CD4-positive, alpha-beta memory T cell (primary cell): ENCODE data around the gene YIF1B. TPM values are rescaled to one million over a fixed set of nuclear protein-coding genes. Genes with fewer than 3 reads are reported as not detected.

Source experiments
- CTCF ChIA-PET: fragments of 350-600 bp; sonication (Branson Sonifier 250); formaldehyde crosslinking; loops from one replicate; lab custom pipeline; 2021; ENCODE audit warnings: inconsistent platforms; ENCODE audit not compliant: partially characterized antibody; lab: Charles Lee
- POLR2A ChIA-PET: fragments of 350-600 bp; sonication (Branson Sonifier 250); formaldehyde crosslinking; loops from one replicate; lab custom pipeline; 2021; ENCODE audit not compliant: partially characterized antibody; lab: Charles Lee
- DNase-seq, 5 donors: peaks; one replicate each; pipeline versions ENCODE4 v3.0.0 to v3.0.0-alpha.2; 2020 to 2022; ENCODE audit warnings: mixed read lengths in 1 of 5
- H3K27ac ChIP-seq: one replicate; pipeline ENCODE4 v1.7.0; 2013; ENCODE audit warnings: low read depth, low read length
- H3K27me3 ChIP-seq: 2 replicates; pipeline ENCODE4 v1.7.0; 2013; ENCODE audit warnings: mild to moderate bottlenecking, low read length, moderate library complexity; ENCODE audit not compliant: insufficient read depth
- H3K36me3 ChIP-seq: 2 replicates; pipeline ENCODE4 v1.7.0; 2013; ENCODE audit warnings: mild to moderate bottlenecking, low read length, moderate library complexity; ENCODE audit not compliant: insufficient read depth
- H3K4me1 ChIP-seq: 2 replicates; pipeline ENCODE4 v1.7.0; 2013; ENCODE audit warnings: mild to moderate bottlenecking, low read length, moderate library complexity; ENCODE audit not compliant: insufficient read depth
- H3K4me3 ChIP-seq, 2 donors: one replicate each; pipeline ENCODE4 v1.7.0; 2013; ENCODE audit warnings: low read length in 2 of 2, mild to moderate bottlenecking in 1 of 2
- H3K9me3 ChIP-seq, 2 donors: one replicate each; pipeline ENCODE4 v1.7.0; 2013; ENCODE audit warnings: low read length in 2 of 2, control low read depth in 1 of 2; ENCODE audit not compliant: control insufficient read depth in 1 of 2
- H3K27ac Mint-ChIP-seq, 7 donors: one replicate each; pipeline ENCODE4 v1.8.0; 2020 to 2021; ENCODE audit warnings: mixed read lengths in 7 of 7, mild to moderate bottlenecking in 6 of 7, inconsistent platforms in 3 of 7, moderate library complexity in 3 of 7
- H3K27me3 Mint-ChIP-seq, 2 donors: one replicate each; pipeline ENCODE4 v1.8.0; 2020 to 2021; ENCODE audit warnings: mixed read lengths in 2 of 2
- H3K36me3 Mint-ChIP-seq, 2 donors: one replicate each; pipeline ENCODE4 v1.8.0; 2020 to 2021; ENCODE audit warnings: mixed read lengths in 2 of 2, inconsistent platforms in 1 of 2, mild to moderate bottlenecking in 1 of 2
- H3K4me1 Mint-ChIP-seq, 4 donors: one replicate each; pipeline ENCODE4 v1.8.0; 2020 to 2021; ENCODE audit warnings: mixed read lengths in 4 of 4, mild to moderate bottlenecking in 1 of 4
- H3K4me3 Mint-ChIP-seq, 8 donors: one replicate each; pipeline ENCODE4 v1.8.0; 2020 to 2021; ENCODE audit warnings: mixed read lengths in 8 of 8, mild to moderate bottlenecking in 7 of 8, moderate library complexity in 6 of 8, inconsistent platforms in 3 of 8
- H3K9me3 Mint-ChIP-seq, 8 donors: one replicate each; pipeline ENCODE4 v1.8.0; 2020 to 2021; ENCODE audit warnings: mixed read lengths in 8 of 8, mild to moderate bottlenecking in 5 of 8, inconsistent platforms in 3 of 8, moderate library complexity in 1 of 8
- intact Hi-C: fragments of 100-400 bp; cut with micrococcal nuclease; formaldehyde crosslinking; loops from one replicate; pipeline ENCODE4 v1.15.1; 2023
- polyA plus RNA-seq, 2 donors: library from polyadenylated mRNA; unstranded; fragments of 300-500 nt; fragmentation: Illumina TruSeq; gene quantifications; one replicate each; pipeline ENCODE4 v1.2.3, GENCODE V29; 2021
- total RNA-seq, 2 experiments: library from RNA; stranded (reverse); gene quantifications; one replicate each; pipeline ENCODE4 v1.2.3, GENCODE V29; 2021

Gene YIF1B
- total and polyA plus RNA-seq, 4 experiments from 2014 or later = 35.8 to 57.4 (median 41.5) TPM

DNA sequence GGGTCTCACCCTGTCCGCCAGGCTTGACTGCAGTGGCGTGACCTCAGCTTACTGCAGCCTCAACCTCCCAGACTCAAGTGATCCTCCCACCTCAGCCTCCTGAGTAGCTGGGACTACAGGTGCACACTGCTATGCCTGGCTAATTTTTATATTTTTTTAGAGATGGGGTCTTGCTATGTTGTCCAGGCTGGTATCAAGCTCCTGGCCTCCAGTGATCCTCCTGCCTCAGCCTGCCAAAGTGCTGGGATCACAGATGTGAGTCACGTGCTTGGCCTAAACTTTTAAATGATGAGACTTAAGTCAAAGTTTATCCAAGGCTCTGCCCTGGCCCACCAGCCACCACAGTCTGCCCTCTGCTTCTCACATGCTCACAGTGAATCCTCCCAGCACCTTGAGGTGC, 9.5 kb downstream of the YIF1B start:
- CTCF ChIA-PET = interaction anchor here (0.7 kb wide), 1 partner anchor 1937 kb away, joined by 3 read pairs; no protein-coding TSS in a partner anchor
- Histone ChIP-seq H3K27me3 (no peaks in the 10 kb centered on the region), H3K27ac (no peak overlapping the region), H3K4me1 (no peaks in the 10 kb centered on the region), H3K9me3 (no peaks in the 10 kb centered on the region), H3K4me3 (no peak overlapping the region), H3K36me3 (peaks cover 11% of the 10 kb centered on the region)
- H3K9me3 Mint-ChIP-seq = peaks cover 0 to 1% (median 0%) of the 10 kb centered on the region in 8 donors
- no peak for DNase-seq
- H3K27me3 Mint-ChIP-seq = no peaks in the 10 kb centered on the region
- H3K4me1 Mint-ChIP-seq = peaks cover 0 to 5% (median under 1%) of the 10 kb centered on the region in 4 donors
- H3K27ac Mint-ChIP-seq = peak overlapping the region in 1 of 7 donors; percentile 53
- peaks cover 8 to 27% of the 10 kb centered on the region in 2 donors for H3K36me3 Mint-ChIP-seq
- no peak overlapping the region for H3K4me3 Mint-ChIP-seq
- POLR2A ChIA-PET = no interaction called here
- intact Hi-C loops = no loop called here

DNA sequence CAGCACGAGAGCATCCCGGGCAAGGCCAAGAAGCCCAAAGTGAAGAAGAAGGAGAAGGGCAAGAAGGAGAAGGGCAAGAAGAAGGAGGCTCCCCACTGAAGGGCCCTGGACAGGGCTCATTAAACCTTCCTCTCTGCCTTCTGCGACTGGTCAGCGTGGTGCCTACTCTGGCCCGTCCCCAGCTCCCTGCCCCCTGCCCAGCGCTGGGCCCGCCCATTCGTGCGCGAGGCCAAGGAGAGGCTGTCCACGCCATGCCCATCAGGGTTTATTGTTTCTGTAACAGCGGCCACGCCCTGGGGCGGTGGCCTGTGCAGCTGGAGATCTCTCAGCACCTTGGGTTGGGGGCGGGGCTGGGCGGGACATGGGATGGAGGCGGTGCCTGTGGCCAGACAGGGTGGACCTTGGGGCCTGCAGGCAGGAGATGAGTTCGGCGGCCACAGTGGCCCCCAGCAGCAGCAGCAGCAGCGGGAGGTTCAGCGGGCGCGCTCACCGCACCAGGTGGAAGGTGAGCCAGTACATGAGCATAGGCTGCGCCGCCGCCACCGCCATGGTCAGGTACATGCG, 10.8 kb downstream of the YIF1B start:
- ChIA-PET POLR2A (no interaction called here), CTCF (no interaction called here)
- Mint-ChIP-seq H3K27me3 (no peaks in the 10 kb centered on the region), H3K36me3 (peaks cover 0 to 21% of the 10 kb centered on the region in 2 donors), H3K4me1 (no peaks in the 10 kb centered on the region), H3K4me3 (no peak overlapping the region), H3K9me3 (peaks cover 0 to 1% (median 0%) of the 10 kb centered on the region in 8 donors), H3K27ac (no peak overlapping the region)
- no peaks in the 10 kb centered on the region for H3K9me3 ChIP-seq
- no peak overlapping the region for H3K27ac ChIP-seq
- H3K4me1 ChIP-seq = no peaks in the 10 kb centered on the region
- DNase-seq = no peak
- no peaks in the 10 kb centered on the region for H3K27me3 ChIP-seq
- H3K4me3 ChIP-seq = no peak overlapping the region
- peaks cover 11% of the 10 kb centered on the region for H3K36me3 ChIP-seq
- intact Hi-C loops = no loop called here

DNA sequence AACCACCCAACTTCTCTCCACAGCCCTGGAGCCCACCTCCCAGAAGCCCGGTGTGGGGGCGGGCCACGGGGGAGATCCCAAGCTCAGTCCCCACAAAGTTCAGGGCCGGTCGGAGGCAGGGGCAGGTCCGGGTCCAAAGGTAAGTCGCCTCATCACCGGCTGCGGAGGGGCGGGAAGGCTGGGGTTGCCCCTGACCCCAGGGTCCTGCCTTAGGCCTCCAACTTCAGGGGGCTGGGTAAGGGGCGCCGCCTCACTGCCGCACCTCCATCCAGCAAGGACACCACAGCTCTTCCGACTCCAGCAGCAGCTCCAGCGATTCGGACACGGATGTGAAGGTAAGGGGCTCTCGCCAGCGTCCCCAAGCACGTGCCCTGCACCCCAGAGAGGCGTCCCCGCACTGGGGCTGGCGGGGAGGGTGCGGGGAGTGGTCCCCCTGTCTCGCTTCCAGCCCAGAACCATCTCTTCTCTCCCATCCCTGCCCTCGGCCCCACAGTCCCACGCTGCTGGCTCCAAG, 11.3 kb downstream of the YIF1B start:
- DNase-seq = no peak
- peaks cover 11% of the 10 kb centered on the region for H3K36me3 ChIP-seq
- Mint-ChIP-seq H3K9me3 (peaks cover 0 to 1% (median 0%) of the 10 kb centered on the region in 8 donors), H3K36me3 (peaks cover 0 to 20% of the 10 kb centered on the region in 2 donors), H3K4me3 (no peak overlapping the region), H3K4me1 (no peaks in the 10 kb centered on the region), H3K27ac (no peak overlapping the region), H3K27me3 (no peaks in the 10 kb centered on the region)
- H3K27ac ChIP-seq = no peak overlapping the region
- intact Hi-C loops = no loop called here
- ChIA-PET CTCF (interaction anchor here (0.6 kb wide), 1 partner anchor 400 kb away, joined by 3 read pairs; no protein-coding TSS in a partner anchor), POLR2A (no interaction called here)
- H3K4me3 ChIP-seq = no peak overlapping the region
- no peaks in the 10 kb centered on the region for H3K9me3 ChIP-seq
- no peaks in the 10 kb centered on the region for H3K27me3 ChIP-seq
- no peaks in the 10 kb centered on the region for H3K4me1 ChIP-seq

DNA sequence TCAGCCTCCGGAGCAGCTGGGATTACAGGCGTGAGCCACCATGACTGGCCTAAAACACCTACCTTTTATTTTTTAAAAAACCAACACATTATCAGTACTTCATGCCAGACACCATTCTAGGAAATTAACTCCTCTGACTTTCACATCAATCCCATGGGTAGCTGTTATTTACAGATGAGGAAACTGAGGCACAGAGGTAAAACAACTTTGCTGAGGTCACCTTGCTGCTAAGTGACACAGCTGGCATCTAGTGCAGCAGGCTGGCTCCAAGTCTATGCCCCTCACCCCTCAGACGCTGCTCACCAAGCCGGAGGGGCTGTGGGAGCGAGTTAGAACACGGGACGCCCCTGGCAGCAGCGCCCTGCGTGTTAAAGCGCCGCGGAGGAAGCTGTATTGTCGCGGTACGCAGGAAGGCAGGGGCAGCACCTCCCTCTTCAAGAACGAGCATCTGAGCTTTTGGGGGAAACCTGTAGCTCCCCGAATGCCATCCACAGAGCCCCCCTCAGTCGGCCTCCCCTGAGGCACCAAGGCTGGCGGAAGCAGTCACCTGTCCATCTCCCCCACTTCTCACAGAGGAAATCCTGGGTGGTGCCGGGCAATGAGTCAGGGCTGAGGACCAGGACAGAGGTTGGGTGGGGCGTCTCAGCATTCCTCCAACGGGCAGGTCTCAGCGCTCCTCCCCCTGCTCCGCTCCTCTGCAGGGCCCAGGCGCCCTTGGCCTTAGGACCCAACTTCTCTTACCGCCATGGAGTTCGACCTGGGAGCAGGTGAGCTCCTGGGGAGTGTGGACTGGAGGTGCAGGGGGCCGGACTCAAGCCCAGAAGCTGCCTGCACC, 12.0 kb downstream of the YIF1B start, which contains the start of gene C19orf33:
C19orf33 (plus strand) TSS at position 735 of the 835 bp plus-strand sequence; CDS start at position 746, 11 bp downstream.
- peaks cover 11% of the 10 kb centered on the region for H3K36me3 ChIP-seq
- H3K27ac Mint-ChIP-seq = no peak within 1 kb of the TSS
- no peaks in the 10 kb centered on the region for H3K9me3 ChIP-seq
- no peaks in the 10 kb centered on the region for H3K27me3 ChIP-seq
- H3K36me3 Mint-ChIP-seq = peaks cover 0 to 19% of the 10 kb centered on the region in 2 donors
- no peak within 1 kb of the TSS for H3K27ac ChIP-seq
- DNase-seq = no peak
- H3K4me3 Mint-ChIP-seq = no peak within 1 kb of the TSS
- peaks cover 0 to 1% (median 0%) of the 10 kb centered on the region in 8 donors for H3K9me3 Mint-ChIP-seq
- intact Hi-C loops = no loop called here
- H3K4me1 Mint-ChIP-seq = no peaks in the 10 kb centered on the region
- H3K4me1 ChIP-seq = no peaks in the 10 kb centered on the region
- H3K4me3 ChIP-seq = no peak within 1 kb of the TSS
- POLR2A ChIA-PET = no interaction called here
- no peaks in the 10 kb centered on the region for H3K27me3 Mint-ChIP-seq
- CTCF ChIA-PET = interaction anchor here (0.6 to 0.7 kb wide), 2 partner anchors 19 to 399 kb away, joined by 3 to 6 read pairs; no protein-coding TSS in a partner anchor

DNA sequence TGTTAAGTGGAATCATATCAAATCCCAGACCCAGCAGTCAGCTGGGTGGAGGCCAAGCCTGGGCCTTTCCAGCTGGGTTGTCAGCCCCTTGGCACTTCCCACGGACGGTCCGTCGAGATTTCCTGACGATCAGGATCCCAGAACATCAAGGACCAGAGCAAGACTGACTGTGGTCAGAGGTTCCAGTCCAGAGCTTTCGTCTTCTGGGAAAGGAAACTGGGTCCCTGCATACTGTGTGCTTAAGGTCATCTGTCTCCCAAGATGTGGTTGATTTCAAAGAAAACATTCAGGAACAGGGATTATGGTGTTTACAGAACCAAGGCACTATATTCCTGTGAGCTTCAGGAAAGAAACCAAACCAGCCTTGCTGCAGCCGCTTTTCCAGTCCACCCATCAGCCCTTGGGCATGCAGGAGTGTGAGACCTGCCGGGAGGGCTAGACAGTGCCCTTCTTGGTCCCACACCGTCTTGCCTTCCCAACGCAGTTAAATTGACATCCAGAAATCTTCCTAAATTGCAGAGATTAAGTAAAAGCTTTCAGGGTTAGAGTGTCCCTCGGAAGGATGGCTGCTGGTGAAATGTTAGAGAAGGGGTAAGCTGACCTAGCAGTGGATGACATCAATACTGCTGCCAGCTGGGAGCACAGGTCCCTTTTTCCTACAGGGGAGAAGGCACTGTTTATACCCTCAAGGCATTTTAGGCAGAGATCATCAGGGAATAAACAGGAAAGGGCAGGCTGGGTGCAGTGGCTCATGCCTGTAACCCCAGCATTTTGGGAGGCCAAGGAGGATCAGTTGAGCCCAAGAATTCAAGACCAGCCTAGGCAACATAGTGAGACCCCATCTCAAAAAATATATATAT, 16.7 kb downstream of the YIF1B start:
- no peaks in the 10 kb centered on the region for H3K4me1 Mint-ChIP-seq
- ChIA-PET CTCF (interaction anchor here (0.6 kb wide), 1 partner anchor 53 kb away, joined by 3 read pairs; no protein-coding TSS in a partner anchor), POLR2A (no interaction called here)
- peaks cover 0 to 3% of the 10 kb centered on the region in 2 donors for H3K36me3 Mint-ChIP-seq
- H3K36me3 ChIP-seq = no peaks in the 10 kb centered on the region
- H3K9me3 Mint-ChIP-seq = peaks cover 0 to 1% (median 0%) of the 10 kb centered on the region in 8 donors
- intact Hi-C loops = no loop called here
- no peaks in the 10 kb centered on the region for H3K27me3 ChIP-seq
- no peaks in the 10 kb centered on the region for H3K4me1 ChIP-seq
- no peak overlapping the region for H3K27ac ChIP-seq
- H3K27ac Mint-ChIP-seq = peak overlapping the region in 1 of 7 donors; percentile 31
- no peaks in the 10 kb centered on the region for H3K27me3 Mint-ChIP-seq
- no peak overlapping the region for H3K4me3 ChIP-seq
- no peak overlapping the region for H3K4me3 Mint-ChIP-seq
- no peak for DNase-seq
- no peaks in the 10 kb centered on the region for H3K9me3 ChIP-seq

DNA sequence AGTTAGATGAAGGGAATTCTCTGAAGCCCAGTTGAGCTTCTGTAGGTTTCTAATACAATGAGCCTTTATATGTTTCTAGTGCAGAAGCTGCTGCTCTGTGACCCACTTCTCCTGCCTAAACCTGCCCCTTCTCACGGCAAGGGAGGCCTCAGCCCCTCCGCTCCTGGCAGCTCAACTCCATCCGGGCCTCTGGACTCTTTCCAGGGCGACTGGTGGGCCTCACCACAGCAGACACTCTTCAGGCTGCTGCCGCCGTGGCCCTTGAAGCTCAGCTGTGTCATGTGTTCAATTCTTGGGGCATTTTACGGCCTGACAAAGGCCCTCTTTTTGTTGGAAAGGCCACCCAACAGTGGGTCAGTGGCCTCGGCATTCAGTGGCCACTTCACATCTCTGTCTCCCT, 21.7 kb downstream of the YIF1B start:
- peaks cover 5% of the 10 kb centered on the region for H3K36me3 ChIP-seq
- Mint-ChIP-seq H3K36me3 (peaks cover 11 to 27% of the 10 kb centered on the region in 2 donors), H3K4me1 (no peaks in the 10 kb centered on the region), H3K9me3 (no peaks in the 10 kb centered on the region), H3K27ac (peak overlapping the region in 1 of 7 donors; percentile 10), H3K27me3 (no peaks in the 10 kb centered on the region), H3K4me3 (no peak overlapping the region)
- H3K27me3 ChIP-seq = no peaks in the 10 kb centered on the region
- H3K9me3 ChIP-seq = no peaks in the 10 kb centered on the region
- DNase-seq = no peak
- no peak overlapping the region for H3K27ac ChIP-seq
- POLR2A ChIA-PET = no interaction called here
- no peak overlapping the region for H3K4me3 ChIP-seq
- H3K4me1 ChIP-seq = no peaks in the 10 kb centered on the region
- CTCF ChIA-PET = no interaction called here
- intact Hi-C loops = no loop called here
